LNCaP clone FGC (cell line): Measurements from ENCODE around the gene PKP3.
"Not testable (repeated sequence)": the region's sequence is repeated elsewhere in the genome, so short reads cannot be mapped to it uniquely, and the experiment has no call there.

Experiments
- DNase-seq: peaks from one replicate; pipeline ENCODE4 v3.0.0-alpha.2; 2011; ENCODE audit warnings: low read depth
- H3K4me3 ChIP-seq: 2 replicates; pipeline ENCODE4 v1.5.1; 2011; ENCODE audit warnings: mild to moderate bottlenecking, low read depth, low read length, control low read depth
- CTCF ChIP-seq: IDR thresholded peaks from 2 replicates; pipeline ENCODE4 v1.5.1; 2012; ENCODE audit warnings: mild to moderate bottlenecking; ENCODE audit not compliant: control insufficient read depth, insufficient read depth; ENCODE audit errors: extremely low read depth

The PKP3 gene

GRCh38 chr11:406796-407650, 13.0 kb downstream of the PKP3 start:
- TF ChIP-seq CTCF = no peak
- H3K4me3 ChIP-seq = peak overlapping the region; percentile 44
- no peak for DNase-seq

- no peak overlapping the region for H3K4me3 ChIP-seq
- DNase-seq = no peak
- no peak for TF ChIP-seq CTCF
Measured at GRCh38 chr11:407651-408123, 13.7 kb downstream of the PKP3 start.

GRCh38 chr11:408154-409007, 14.4 kb downstream of the PKP3 start:
- no peak for TF ChIP-seq CTCF
- DNase-seq = no peak
- no peak overlapping the region for H3K4me3 ChIP-seq

- no peak for TF ChIP-seq CTCF
Measured at GRCh38 chr11:409008-409599, 15.1 kb downstream of the PKP3 start.

GRCh38 chr11:409600-410483, 15.8 kb downstream of the PKP3 start:
- H3K4me3 ChIP-seq = no peak overlapping the region
- no peak for TF ChIP-seq CTCF
- no peak for DNase-seq

More at GRCh38 chr11:409008-409599, 15.1 kb downstream of the PKP3 start:
- DNase-seq = no peak
- no peak overlapping the region for H3K4me3 ChIP-seq

- not testable (repeated sequence) for DNase-seq, H3K4me3 ChIP-seq
Measured at GRCh38 chr11:410711-411110, 16.7 kb downstream of the PKP3 start.

GRCh38 chr11:411520-411919, 17.5 kb downstream of the PKP3 start:
- H3K4me3 ChIP-seq = not testable (repeated sequence)

More at GRCh38 chr11:411520-411919, 17.5 kb downstream of the PKP3 start:
- DNase-seq = not testable (repeated sequence)
